ENCODE results near the gene KRT6A.
"Not testable (repeated sequence)": the region's sequence is repeated elsewhere in the genome, so short reads cannot be mapped to it uniquely, and the experiment has no call there.

KRT6A gene

DNA sequence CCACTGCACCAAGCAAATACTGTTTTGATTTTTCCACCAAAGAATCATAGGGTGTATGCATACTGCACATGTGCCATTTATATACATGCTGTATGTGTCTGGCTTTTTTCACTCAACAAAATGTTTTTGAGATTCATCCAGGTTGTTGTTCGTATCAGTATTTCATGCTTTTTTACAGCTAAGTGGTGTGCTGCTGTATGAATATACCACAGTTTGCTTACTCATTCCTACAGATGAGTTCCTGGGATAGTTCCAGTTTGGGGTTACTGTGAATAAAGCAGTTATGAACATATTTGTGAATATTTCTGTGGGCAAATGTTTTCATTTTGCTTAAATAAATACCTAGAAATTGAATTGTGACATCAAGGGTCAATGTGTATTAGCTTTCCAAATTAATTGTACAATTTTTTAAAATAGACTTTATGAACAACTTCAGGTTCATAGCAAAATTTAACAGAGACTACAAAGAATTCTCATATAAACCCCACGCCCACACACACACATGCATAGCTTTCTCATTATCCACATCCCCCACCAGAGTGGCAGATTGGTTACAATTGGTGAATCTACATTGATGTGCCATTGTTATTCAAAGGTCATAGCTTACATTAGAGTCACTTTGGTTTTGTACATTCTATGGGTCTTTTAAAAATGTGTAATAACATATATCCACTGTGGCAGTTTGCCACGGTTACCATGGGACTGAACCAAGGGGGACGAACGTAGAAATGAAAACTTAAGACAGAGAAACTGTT, 6.9 kb upstream of the KRT6A start:
- no peak for DNase-seq

DNA sequence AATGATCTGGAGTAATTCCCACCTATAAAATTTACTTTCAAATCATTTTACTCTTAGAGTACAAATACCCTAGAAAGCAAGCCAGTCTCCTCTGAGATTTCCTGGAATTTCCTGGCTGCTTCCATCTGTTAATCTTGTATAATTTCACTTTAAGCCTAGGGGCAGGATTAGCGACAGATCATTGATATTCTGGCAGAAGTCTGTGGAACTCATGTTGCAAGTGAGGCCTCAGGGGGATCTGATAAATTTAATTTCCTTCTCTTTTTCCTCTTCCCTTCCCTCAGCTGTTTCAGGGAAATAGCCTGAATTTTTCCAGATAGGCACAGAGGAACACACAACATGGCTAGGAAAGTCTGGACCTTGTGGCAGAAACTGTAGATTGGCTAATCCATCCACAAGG, 5.9 kb upstream of the KRT6A start:
- DNase-seq, result no peak

DNA sequence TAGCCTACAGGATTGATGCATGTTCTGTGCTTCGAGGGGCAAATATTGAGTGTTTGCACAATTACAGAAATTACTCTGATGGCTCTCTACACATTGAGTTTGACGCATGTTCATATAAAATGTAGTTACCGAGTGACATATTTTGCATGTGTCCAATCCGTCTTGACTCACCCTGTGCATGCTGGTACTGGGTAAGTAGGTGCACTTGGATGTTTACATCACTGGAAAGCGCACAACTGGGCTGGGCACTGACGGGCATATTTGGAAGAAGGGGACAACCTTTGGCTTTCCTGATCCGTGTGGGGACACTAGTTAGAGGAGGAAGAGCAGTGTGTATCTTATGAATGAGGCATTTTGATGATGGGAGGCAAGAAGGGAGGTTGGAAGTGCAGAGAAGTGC, 4.9 kb upstream of the KRT6A start:
- no peak for DNase-seq

DNA sequence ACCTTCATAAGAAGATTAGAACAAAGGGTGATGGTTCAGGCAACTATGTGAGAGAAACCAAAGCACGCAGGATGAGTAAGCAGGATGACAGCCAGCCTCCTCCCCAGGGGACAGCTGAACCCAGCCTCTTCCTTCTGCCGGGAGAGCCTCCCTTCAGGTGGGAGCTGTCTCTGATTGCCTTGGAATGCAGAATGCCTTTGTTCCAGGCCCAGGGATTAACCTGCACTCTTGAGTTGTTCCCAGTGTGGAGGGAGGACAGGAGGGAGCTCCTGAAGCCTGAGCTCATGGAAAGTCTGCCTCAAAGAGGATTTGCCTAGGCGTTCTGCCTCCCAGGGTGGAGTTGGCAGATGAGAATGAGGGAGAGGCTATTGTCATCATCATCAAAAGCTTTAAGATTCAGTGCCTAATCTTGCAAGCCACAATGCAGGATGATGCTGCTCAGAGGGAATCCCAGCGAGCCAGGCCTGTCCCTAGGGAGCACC, 3.6 kb upstream of the KRT6A start:
- DNase-seq, result no peak

DNA sequence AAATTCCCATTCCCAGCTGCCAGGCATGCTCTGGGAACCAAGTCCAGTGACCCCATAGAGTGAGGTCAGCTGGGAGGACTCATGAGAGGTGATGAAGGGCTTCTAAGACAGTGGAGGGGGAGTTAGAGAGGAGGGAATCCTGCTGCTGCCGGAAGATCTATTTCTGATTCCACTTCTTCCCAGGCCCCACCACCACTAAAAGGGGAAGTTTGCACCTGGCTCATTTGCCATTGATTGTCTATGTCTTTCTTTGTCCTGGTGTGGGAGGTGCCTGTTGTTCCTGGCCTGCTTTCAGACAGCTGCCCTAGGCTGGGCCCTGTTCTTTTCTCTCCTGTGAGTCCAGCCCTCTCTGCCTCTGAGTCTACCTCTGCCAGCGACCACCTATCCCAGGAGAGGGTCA, 3.0 kb upstream of the KRT6A start:
- DNase-seq, result no peak

DNA sequence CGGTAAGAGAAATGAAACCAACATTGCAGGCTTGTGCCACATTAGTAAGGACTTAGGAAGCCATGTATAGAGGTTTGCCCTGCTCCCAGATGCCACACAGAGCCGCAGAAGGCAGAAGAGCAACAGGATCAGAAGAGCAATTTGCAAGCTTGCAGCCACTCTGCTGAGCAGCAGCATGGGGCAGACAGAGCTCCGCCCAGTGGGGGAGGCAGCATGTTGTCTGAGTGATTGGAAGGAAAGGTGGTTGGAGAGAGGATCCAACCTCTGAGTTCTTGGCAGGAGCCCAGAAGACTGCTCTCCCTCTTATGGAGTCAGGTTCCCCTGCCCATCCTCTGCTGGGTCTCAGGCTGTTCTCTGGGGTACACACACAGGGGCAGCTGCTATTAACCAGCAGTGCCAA, 2.3 kb upstream of the KRT6A start:
- no peak for DNase-seq

DNA sequence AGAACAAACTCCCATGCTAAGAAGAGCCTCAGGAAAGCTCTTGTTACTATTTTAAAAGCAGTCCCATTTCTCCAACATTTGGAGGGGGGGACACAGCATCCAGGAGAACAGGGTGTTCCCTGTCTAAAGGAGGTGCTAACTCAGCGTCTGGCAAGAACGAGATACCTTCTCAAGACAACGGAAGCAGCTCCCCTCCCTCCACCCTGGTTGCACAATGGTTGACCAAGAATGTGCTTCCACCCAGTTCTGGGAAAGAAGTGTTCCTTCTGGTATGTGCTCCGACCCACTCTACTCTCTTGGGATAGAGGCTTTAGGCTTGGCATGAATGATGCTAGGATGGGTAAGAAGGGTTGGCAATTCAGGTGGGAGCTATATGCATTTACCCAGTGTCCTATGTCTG, 1.5 kb upstream of the KRT6A start:
- DNase-seq, result no peak

DNA sequence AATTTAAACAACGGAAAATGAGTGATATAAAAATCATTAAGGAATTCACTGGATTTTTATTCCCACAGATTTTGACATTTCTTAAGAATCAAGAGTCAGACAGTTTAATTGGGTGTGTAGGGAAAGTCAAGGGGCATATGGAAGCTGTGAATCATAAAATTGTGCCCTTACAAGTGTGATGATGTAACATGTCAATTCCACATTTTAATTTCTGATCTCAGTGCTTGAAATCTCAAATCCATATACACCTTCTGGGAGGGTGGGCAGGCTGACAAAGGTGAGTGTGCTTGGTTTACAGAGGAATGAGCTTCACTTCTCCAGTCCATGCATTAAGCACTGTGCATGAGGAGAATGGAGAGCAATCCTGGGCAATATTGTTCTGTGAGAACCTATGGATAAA, 1.0 kb upstream of the KRT6A start:
- DNase-seq, result no peak

DNA sequence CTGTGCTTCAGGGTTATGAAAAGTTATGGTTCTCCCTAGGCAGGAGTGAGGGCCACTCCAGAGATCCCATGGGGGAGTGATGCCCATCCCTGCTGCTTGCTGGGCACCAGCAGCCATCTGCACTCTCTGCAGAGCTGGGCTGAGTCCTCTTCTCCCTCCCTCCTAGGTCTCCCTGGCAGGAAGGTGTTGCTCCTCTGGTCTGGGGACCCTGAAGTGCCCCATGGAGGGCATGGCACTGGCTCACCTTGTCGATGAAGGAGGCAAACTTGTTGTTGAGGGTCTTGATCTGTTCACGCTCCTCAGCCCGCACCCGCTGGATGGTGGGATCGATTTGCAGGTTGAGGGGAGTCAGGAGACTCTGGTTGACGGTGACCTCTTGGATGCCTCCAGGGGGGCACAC, 652 bp downstream of the KRT6A start:
- DNase-seq, result not testable (repeated sequence)

DNA sequence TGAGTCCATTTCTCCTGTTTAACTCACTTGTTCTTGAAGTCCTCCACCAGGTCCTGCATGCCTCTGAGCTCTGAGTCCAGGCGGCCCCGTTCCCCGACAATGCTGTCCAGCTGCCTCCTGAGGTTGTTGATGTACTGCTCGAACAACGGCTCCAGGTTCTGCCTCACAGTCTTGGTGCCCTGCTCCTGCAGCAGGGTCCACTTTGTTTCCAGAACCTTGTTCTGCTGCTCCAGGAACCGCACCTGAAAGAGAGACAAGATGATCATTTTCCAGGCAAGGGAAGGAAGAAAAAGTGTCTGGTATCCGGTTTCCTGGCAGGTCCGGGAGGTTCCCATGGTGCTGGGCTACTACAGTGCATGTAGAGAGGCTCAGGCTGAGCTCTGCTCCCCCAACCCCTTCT, 1.6 kb downstream of the KRT6A start:
- DNase-seq, result not testable (repeated sequence)

DNA sequence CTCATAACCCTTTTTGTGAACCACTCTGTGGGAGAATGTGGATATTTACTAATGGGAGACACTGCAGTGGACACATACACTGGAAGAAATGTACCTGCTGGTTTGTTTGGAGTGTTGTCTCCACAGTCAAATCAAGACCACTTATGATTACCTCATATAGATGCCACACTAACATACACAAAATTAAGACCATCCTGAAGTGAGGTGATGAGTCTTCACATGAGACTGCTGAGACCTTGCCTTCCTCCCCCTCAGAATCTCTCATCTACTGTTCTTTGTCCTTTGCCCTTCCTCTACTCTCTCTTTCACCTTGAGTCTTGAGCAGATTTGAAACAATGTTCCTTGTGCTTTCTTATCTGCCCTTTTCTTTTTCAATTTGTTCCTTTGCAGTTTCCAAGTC, 4.3 kb downstream of the KRT6A start:
- DNase-seq, result no peak

DNA sequence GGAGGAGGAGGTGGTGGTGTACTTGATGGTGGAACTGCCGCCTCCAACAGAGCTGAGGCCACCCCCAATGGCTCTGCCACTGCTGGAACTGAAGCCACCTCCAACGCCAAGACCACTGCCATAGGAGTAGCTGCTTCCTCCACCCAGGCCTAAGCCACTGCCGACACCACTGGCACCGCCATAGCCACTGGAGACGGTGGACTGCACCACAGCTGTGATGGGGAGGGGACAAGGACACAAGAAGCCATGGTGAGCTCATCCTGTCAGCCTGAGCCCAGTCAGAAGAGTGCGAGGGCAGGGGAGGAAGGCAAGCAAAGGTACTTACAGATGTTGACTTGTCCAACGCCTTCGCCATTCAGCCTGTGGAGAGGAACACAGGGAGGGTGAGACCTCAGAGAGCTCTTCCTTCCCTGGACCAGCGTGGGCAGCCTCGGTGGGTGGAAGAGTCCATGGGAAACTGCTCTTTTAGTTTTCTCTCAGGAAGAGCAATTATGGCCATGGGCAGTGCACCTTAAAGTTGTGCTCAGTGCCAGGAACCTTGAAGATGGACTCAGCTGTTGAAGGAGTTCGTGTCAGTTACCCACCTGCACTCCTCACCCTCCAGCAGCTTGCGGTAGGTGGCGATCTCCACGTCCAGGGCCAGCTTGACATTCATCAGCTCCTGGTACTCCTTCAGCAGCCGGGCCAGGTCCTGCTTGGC, 5.2 kb downstream of the KRT6A start:
- not testable (repeated sequence) for DNase-seq

DNA sequence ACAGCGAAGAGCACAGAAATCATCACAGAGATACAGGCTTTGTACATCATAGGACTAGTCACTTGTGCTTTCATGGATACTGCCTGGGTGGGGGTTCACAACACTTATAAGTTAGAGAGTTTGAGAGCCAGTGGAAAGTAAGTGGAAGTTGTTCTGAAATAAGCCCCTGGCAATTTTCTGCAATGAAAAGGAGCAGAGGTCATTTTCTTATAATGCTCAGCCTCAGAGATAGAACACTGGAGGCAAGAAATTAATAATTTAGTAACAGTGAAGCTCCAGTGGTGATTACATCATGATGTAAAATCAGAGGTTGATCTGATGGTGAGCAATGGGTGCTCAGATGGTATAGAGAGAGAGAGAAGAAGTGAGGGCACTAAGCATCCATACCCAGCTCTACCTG, 5.8 kb downstream of the KRT6A start:
- no peak for DNase-seq

DNA sequence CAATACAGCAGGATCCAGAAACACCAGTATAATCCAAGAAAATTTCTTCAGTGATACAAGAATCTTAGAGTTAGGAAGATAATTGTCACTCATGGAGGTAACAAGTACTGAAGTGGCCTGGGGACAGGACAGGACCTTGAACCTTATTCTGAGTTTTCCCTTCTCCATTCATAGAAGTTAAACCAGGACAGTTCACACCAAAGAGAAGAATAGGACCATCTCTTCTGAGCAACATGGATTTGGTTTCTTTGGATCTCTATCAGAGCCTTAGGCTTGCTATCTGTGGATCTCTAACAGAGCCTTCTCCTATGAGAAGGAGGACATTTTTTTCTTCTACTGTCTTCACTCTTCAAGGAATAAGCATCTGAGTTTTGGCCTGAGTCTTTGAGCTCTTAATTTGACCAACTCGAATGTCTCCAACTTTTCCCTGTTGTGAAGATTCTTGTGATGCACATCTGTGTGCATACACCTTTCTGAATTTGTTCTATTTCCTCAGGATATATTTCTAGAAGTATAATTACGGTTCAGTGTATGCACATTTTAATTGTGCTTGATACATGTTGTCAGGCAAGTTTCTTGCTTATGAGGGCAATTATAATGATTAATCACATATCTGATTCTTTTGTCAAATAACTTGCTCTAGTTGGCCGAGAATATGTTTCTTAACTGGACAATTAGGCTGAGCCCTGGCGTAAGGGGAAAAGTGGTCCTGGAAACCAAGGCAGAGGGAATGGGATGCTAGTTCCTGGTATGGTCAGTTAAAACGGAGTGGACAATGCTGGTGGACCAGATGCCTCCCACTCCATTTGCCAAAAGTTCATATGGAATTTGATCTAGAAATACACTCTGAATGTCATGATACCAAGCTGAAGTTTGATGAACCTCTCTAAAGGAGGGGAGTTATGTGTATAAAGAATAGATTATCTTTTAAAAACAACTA, 6.6 kb downstream of the KRT6A start:
- no peak for DNase-seq

DNA sequence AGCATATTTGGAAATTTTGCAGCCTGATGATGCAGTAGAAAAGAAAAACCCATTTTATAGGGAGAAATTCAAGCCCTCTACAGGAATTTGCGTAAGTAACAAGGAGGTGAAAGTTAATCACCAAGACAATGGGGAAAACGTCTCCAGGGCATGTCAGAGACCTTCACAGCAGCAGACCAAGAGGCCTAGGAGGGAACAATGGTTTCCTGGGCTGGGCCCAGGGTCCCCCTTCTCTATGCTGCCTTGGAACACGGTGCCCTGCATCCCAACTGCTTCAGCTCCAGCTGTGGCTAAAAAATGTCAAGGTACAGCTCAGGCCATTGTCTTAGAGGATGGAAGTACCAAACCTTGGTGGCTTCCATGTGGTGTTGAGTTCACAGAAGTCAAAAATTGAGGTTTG, 13.0 kb downstream of the KRT6A start:
- no peak for DNase-seq

DNA sequence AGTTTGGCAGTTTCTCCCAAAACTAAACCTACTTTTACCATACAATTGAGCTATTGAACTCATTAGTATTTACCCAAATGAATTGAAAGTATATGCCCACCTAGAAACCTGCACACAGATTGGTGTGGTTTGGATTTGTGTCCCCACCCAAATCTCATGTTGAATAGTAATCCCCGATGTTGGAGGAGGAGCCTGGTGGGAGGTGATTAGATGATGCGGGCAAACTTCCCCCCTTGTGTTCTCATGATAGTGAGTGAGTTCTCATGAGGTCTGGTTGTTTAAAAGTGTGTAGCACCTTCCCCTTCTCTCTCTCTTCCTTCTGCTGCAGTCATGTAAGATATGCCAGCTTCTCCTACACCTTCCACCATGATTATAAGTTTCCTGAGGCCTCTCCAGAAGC, 15.4 kb downstream of the KRT6A start:
- DNase-seq, result no peak

DNA sequence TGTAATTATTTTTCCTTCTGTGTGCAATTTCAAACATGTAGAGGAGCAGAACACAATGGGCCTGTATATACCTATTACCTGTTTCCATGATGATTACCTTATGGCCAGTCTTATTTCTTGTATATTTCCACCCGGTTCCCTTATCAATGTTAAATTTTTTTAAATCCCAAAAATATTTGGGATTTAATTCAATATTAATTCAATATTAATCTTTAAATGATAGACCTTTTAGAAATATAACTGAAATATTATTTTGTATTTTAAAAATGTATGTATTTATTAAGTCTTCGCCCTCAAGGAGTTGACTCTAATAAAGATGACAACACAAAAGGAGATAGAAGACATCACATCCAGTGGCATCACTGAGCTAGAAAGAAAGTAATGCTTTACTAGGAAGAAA, 18.8 kb downstream of the KRT6A start:
- DNase-seq, result no peak

DNA sequence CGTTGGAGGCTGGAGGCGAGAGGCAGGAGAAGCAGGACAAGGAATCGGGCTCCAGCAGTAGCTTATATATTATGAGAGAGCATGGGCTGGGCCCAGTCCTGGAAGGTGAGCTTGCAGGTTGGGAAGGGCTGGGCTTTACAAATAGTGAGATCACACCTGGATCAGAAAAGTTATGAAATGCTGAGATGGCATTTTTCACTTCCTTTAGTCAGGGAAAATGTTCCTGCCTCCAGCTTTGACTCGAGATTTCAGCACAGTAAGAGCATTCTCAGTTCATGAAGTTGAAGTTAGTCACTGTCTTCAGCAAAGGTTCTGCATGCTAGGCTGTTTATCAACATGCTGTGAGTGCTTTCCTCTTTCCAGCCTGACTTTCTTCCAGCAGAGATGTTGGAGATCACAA, 19.3 kb downstream of the KRT6A start, which contains the start of gene KRT6C:
KRT6C (minus strand) TSS at position 38 of the 400 bp plus-strand sequence. CDS start 68 bp downstream, outside the sequence.
- DNase-seq, result no peak

DNA sequence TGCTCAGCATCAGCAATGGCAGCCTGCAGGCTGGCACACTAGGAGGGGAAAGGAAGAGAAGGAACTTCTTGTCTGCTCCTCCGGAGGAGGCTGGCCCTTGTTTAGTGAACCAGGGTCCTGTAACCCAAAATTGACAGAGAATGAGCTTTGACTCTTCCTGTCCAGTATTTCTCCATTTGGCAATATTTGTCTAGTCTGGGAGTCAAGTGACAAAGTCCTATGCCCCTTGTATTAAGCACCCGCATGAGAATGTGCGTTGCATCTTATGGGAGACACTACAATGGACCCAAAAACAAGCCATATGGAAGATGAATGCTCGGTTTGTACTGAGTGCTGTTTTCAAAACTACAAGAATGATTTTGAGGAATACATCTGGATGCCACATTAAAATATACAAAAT, 23.2 kb downstream of the KRT6A start:
- DNase-seq, result no peak

DNA sequence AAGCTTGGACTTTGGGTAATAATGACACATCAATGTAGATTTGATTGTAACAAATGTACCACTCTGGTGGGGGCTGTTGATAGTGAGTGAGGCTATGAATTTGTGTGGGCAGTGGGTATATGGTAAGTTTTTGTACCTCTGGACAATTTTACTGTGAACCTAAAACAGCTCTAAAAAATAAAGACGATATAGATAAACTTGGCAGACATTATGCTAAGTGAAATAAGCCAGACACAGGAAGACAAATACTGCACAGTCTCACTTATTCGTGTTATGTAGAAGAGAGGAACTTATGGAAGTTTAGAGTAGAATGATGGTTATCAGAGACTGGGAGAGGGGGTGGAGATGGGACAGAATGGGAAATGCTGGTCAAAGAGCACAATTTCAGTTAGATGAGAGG, 28.2 kb downstream of the KRT6A start:
- DNase-seq, result no peak

DNA sequence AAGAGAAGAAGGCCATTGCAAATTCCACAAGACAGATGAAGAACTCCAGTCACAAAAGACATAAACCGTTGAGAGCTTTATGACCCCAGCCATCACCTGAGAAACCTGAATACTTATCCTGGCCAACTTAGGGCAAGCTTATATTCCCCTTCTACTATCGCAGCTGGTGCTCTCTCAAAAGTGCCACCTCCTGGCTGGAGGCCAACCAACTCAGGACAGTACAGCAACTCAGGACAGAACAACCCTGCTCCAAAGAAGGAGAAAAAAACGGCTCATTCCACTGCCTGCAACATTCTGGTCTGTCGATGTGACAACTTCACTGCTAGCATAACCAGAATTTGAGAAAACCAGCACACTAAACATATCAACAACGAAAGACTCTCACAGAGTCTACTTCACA, 31.4 kb downstream of the KRT6A start:
- DNase-seq, result no peak

DNA sequence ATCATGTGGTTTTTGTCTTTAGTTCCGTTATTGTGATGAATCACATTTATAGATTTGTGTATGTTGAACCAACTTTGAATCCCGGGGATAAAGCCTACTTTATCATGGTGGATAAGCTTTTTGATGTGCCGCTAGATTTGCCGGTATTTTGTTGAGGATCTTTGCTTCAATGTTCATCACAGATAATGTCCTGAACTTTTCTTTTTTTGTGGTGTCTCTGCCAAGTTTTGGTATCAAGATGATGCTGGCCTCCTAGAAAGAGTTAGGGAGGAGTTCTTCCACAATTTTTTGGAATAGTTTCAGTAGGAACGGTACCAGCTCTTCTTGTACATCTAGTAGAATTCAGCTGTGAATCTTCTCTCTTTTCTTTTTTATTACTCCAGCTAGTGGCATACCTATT, 34.2 kb downstream of the KRT6A start:
- DNase-seq, result no peak

DNA sequence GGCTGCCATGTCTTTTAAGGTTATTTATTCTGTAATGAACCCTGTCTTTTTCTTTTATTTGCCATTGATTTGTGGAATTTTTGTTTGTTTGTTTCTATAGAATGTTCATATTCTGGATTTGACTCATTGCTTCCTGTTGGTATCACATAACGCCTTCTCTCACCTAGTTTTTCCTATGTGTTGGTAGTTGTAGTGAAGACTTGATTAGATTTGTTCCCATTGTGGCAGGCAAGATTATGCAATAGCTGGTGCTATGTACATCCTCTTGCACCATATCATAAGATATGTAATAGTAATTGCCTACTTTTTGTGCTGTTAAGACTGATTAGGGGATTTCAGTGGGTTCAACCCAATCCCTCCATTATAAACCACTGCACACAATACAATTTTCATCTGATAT, 37.2 kb downstream of the KRT6A start:
- no peak for DNase-seq

Data from KG1 (cell line).